Prostate gland (tissue), 2 donors: Measurements from ENCODE around the gene ZBTB7B. TPM values are rescaled to one million over a fixed set of nuclear protein-coding genes. Genes with fewer than 3 reads are reported as not detected.
A peak's percentile ranks its signal among the peaks of the same experiment; 100 is the strongest.

ENCODE experiments used
- DNase-seq: peaks from one replicate; pipeline ENCODE4 v3.0.0-alpha.2; 2019; ENCODE audit warnings: low spot score
- H3K27ac ChIP-seq, 2 donors: fragments of 200-600 bp; sonication (generic); 2 replicates each; pipeline ENCODE4 v1.5.1; 2017 to 2019
- H3K27me3 ChIP-seq: fragments of 200-600 bp; sonication (generic); replicated peaks from 2 replicates; pipeline ENCODE4 v1.5.1; 2019; ENCODE audit not compliant: insufficient read depth
- H3K36me3 ChIP-seq, 2 donors: fragments of 200-600 bp; sonication (generic); 1 replicate in 1 of 2; 2 replicates in 1 of 2; pipeline versions ENCODE4 v1.5.1 to v1.8.1; 2017 to 2019
- H3K4me1 ChIP-seq: fragments of 200-600 bp; sonication (generic); replicated peaks from 2 replicates; pipeline ENCODE4 v1.5.1; 2019
- H3K4me3 ChIP-seq, 2 donors: fragments of 200-600 bp; sonication (generic); 2 replicates each; pipeline ENCODE4 v1.5.1; 2017 to 2019
- H3K9me3 ChIP-seq: fragments of 200-600 bp; sonication (generic); 2 replicates; pipeline ENCODE4 v1.5.1; 2017
- POLR2A ChIP-seq: fragments of 450-650 bp; IDR thresholded peaks from one replicate; pipeline ENCODE4 v1.6.1; 2016; ENCODE audit warnings: antibody characterized with exemption, mild to moderate bottlenecking
- POLR2AphosphoS5 ChIP-seq: sonication (generic); formaldehyde crosslinking; IDR thresholded peaks from one replicate; pipeline ENCODE4 v1.6.1; 2017; ENCODE audit warnings: antibody characterized with exemption
- WGBS: methylation state at CpG from one replicate; pipeline ENCODE4 v1.1.5; 2018; 5-methylcytosine and 5-hydroxymethylcytosine counted together
- intact Hi-C: fragments of 100-400 bp; cut with DNase I; formaldehyde crosslinking; loops from one replicate; pipeline ENCODE4 v1.14.2; 2022
- total RNA-seq, 2 donors: library from RNA; depleted of rRNA; stranded (reverse); fragments of >200 nt; gene quantifications; one replicate each; pipeline ENCODE4 v1.1.0, GENCODE V29; 2016
- TF ChIP-seq, protein P1 (sequence below), 4 experiments: fragments of 200-600 bp in 2 of 4; fragments of 450-650 bp in 2 of 4; sonication (generic) in 2 of 4; IDR thresholded peaks; 1 replicate in 3 of 4; 2 replicates in 1 of 4; pipeline ENCODE4 v1.5.1; 2016 to 2019; ENCODE audit warnings: antibody characterized with exemption in 4 of 4, mild to moderate bottlenecking in 2 of 4, moderate library complexity in 2 of 4

Gene ZBTB7B
- total RNA-seq, 2 donors from 2014 or later, result 60.0 to 103 TPM

DNA sequence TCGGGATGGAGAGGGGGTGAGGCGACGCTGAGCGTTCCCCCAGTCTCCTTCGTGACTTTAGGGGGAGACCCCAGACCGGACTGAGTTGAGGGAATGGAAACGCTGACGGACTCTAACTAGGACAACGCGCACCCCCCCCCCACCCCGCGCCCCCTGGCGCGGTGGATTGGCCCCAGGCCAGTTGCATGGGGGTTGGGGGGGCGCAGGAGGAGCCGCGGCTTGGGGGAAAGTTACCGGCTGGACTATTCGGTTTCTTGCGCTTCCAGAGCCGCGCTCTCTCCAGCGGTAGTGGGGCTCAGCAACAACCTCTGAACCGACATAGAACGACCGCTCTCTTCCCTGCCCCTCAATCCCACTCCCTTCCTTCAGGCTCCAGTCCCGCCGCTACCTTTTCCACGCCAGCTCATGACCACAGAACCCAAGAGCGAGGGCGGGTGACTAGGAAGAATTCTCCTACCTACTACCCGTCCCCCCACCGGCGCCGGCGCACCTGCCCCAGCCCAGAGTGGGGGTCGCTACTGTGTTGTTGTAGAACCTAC, 694 bp downstream of the ZBTB7B start:
- TF ChIP-seq, protein P1, sequence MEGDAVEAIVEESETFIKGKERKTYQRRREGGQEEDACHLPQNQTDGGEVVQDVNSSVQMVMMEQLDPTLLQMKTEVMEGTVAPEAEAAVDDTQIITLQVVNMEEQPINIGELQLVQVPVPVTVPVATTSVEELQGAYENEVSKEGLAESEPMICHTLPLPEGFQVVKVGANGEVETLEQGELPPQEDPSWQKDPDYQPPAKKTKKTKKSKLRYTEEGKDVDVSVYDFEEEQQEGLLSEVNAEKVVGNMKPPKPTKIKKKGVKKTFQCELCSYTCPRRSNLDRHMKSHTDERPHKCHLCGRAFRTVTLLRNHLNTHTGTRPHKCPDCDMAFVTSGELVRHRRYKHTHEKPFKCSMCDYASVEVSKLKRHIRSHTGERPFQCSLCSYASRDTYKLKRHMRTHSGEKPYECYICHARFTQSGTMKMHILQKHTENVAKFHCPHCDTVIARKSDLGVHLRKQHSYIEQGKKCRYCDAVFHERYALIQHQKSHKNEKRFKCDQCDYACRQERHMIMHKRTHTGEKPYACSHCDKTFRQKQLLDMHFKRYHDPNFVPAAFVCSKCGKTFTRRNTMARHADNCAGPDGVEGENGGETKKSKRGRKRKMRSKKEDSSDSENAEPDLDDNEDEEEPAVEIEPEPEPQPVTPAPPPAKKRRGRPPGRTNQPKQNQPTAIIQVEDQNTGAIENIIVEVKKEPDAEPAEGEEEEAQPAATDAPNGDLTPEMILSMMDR (IDR thresholded peaks at IDR 0.05), result no peak
- TF ChIP-seq POLR2AphosphoS5, result no peak
- TF ChIP-seq POLR2A, result peak; percentile 20
- H3K4me3 ChIP-seq, result peak overlapping the region; percentile 68 to 97
- intact Hi-C loops, result no loop called here
- DNase-seq, result no peak
- no peaks in the 10 kb centered on the region for H3K27me3 ChIP-seq
- H3K4me1 ChIP-seq, result peaks cover 30% of the 10 kb centered on the region
- WGBS, result 0% methylated on average over 26 of the region's 37 CpGs
- no peaks in the 10 kb centered on the region for H3K36me3 ChIP-seq
- H3K9me3 ChIP-seq, result no peaks in the 10 kb centered on the region
- H3K27ac ChIP-seq, result peak overlapping the region; percentile 100

DNA sequence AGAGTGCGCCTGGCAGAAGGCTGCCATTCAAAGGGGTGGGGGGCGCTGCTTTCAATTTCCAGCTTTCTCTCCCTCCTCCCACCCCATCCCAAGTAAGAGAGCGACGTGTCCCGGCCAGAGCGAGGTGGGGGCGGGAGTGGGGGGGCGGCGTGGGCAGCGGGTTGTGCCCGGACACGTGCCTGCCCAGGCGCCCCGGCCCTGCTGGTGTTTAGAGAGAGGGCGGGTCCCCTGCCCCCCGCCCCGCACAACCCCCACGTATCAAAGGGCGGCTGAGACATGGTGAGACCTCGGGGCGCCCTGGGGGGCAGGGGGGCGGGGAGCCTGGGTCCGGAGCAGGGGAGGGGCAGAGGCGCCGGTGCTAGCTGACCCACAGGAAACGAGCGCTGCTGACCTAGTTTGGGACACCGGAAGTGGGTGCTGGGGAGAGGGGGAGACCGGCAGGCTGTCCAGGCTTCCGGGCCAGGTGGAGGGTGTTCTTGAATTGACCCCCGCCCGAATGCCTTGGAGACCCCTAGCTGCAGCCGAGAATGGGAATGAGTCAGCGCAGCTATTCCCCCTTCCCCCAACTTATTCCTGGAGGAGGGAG, 1.3 kb downstream of the ZBTB7B start:
- intact Hi-C loops, result no loop called here
- no peaks in the 10 kb centered on the region for H3K36me3 ChIP-seq
- H3K4me3 ChIP-seq, result peak overlapping the region; percentile 68 to 97
- no peaks in the 10 kb centered on the region for H3K9me3 ChIP-seq
- WGBS, result under 1% methylated on average over 33 of the region's 34 CpGs
- no peaks in the 10 kb centered on the region for H3K27me3 ChIP-seq
- H3K27ac ChIP-seq, result peak overlapping the region; percentile 100
- H3K4me1 ChIP-seq, result peaks cover 30% of the 10 kb centered on the region
- TF ChIP-seq POLR2AphosphoS5, result peak; percentile 2
- TF ChIP-seq POLR2A, result no peak
- TF ChIP-seq, protein P1 (IDR thresholded peaks at IDR 0.05), result no peak
- DNase-seq, result peak; percentile 40

GRCh38 chr1:155004352-155005075, 1.9 kb downstream of the ZBTB7B start:
- Histone ChIP-seq H3K4me1 (peaks cover 32% of the 10 kb centered on the region), H3K36me3 (no peaks in the 10 kb centered on the region), H3K27me3 (no peaks in the 10 kb centered on the region), H3K27ac (peak overlapping the region; percentile 100), H3K9me3 (no peaks in the 10 kb centered on the region), H3K4me3 (peak overlapping the region; percentile 68 to 97)
- WGBS, result 21% methylated on average over 5 of the region's 5 CpGs
- DNase-seq, result no peak
- intact Hi-C loops, result no loop called here
- TF ChIP-seq POLR2A (peak; percentile 7), POLR2AphosphoS5 (no peak)

- peak; percentile 93 for DNase-seq
- no peaks in the 10 kb centered on the region for H3K9me3 ChIP-seq
- TF ChIP-seq POLR2A (peak; percentile 50), POLR2AphosphoS5 (peak; percentile 81)
- TF ChIP-seq, protein P1 (IDR thresholded peaks at IDR 0.05), result peak in 1 of 4 experiments; percentile 6
- no peaks in the 10 kb centered on the region for H3K36me3 ChIP-seq
- intact Hi-C loops, result no loop called here
- no peaks in the 10 kb centered on the region for H3K27me3 ChIP-seq
- peaks cover 31% of the 10 kb centered on the region for H3K4me1 ChIP-seq
- H3K27ac ChIP-seq, result peak overlapping the region; percentile 100
- WGBS, result 32% methylated on average over 17 of the region's 17 CpGs
- peak overlapping the region; percentile 68 to 97 for H3K4me3 ChIP-seq
These were observed 2.7 kb downstream of the ZBTB7B start for GRCh38 chr1:155005076-155006011.
